ENCODE results near the gene CLEC16A.

CLEC16A gene

DNA sequence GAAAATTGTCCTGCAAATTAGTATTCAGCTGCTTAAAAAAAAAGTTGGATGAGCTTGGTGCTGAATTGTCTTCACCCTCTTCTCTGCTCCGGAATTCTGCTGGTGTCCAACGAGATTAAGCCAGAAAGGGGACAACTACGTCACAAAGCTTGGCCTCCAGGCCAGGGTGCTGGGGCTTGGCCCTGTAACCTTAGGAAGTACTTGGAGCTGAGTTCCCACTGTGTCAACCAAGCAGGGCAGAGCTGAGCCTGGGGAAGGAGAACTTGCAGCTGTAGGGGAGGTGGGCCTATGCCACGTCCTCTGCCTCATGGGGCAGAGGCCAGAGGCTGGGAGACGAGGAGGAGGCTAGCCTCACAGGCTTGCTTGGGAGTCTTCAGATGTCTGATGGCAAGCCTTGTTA, 71.2 kb downstream of the CLEC16A start:
- DNase-seq (ENCODE audit: low read depth in 2 of 2): no peak

- DNase-seq (ENCODE audit: low read depth in 2 of 2): no peak
These were observed 72.2 kb downstream of the CLEC16A start for GRCh38 chr16:11016524-11016988.

DNA sequence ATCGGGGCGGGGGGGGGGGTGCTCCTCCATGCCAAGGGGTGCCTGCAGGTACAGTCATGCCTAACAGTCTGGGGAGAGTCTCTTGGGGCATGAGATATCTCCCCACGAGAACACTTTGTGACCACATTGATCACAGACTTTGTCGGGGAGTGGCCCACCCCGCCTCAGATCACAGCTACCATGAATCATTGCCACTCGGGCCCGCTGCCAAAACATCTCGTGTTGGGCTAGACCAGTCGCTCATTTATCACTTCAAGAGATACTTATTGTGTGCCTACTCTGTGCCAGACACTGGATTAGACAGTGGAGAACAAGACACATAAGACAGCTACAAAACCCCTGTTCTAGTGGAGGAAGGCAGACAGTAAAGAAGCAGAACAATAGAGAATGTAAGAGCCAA, 72.6 kb downstream of the CLEC16A start:
- DNase-seq (ENCODE audit: low read depth in 2 of 2): no peak

DNA sequence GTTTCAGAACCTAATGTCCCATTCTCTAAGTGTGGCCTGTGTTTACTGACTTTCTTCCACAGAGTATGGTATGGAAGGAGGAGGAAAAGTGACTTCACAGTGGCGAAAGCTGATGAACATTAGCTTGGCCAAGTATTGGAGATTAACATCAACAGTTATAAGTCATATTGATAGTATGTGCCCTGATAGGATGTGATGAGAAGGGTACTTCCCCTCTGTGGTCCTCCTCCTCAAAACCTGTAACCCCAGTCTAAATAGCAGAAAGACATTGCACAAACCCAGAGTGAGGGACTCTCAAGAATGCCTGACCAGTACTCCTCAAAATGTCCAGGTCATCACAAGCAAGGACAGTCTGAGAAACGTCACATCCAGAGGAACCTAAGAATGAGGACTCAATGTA, 73.1 kb downstream of the CLEC16A start:
- no peak for DNase-seq (ENCODE audit: low read depth in 2 of 2)

GRCh38 chr16:11020388-11020787, 76.0 kb downstream of the CLEC16A start:
- DNase-seq (ENCODE audit: low read depth in 2 of 2): no peak

DNA sequence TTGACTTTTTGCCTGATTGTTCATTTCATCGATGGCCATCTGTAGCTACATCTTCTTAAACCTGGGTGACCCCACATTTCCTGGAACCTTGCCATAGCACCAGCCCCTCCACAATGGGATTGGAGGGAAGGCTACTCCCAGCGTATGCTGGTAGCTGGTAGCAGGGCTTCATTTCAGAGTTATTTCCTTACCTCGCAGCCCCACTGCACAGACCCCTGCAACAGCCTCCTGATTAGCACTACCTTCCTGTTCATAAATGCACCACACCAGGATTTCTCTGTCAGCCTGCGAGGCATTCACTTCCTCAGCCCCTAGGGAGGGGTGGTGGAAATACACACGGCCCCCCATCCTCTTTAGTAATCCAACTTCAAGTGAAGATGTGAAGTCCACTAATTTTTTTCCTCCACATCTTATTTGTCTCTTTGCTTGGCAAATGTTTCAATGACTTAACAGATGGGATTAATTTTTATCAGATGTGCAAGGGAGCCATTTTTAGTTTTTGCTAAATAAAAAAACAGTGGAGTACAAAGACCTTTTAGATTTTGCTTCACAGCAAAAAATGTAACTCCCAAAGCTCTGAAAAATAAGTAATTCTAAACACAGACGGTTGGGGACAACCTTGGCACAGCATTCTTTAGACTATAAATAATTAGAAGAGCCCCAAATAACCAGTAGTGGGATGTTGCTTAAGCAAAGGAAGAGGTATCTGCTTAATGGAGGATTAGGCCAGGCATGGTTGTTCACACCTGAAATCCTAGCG, 76.6 kb downstream of the CLEC16A start:
- no peak for DNase-seq (ENCODE audit: low read depth in 2 of 2)

DNA sequence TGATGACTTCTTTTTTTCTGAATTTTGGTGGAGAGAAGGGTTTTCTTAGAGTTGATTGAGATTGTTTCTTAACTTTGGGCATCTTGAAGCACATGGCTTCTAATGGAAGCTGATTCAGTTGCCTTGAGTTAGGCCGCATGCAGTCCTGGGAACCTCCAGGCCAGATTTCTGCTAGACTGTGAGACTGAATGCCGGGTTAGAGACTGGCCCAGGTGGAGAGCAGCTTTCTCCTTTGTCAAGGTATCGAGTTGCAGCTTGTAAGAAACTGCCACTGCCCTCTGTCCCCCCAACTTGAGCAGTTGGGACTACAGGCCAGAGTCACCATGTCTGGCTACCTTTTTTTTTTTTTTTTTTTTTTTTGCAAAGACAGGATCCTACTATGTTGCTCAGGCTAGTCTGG, 77.6 kb downstream of the CLEC16A start:
- DNase-seq (ENCODE audit: low read depth in 2 of 2): no peak

DNA sequence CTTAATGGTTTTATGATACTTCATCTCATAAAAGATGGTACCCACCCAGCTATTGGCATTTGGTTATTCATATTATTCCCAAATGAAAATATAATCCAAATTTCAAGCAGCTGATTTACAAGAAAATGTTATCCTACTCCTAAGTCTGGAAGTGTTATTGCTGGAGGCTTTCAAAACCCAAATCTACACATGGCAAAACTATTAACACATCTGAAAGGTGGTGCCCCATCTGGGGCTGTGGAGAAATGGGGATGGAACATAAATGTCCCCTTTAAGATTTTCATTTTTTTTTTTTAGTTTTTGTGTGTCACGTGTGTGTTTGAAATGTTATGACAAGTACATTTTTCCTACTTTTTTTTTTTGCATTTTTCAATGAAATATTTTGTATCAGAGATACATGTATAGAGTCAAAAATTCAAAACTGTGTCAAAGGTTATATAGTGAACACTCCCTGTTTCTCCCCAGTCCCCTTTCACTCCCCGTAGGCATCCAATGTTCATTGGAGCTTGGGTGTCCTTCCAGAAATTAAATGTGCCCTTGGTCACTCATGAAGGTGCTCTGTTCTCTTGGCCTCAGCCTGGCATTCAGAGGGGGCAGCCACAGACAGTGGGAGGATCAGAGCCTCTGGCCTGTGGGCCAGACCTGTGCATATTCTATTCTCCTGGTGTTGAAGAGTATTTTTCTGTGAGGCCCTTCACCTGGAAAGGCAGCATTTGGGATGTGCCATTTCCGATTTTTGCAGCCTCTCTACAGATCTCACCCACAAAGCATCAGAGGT, 79.1 kb downstream of the CLEC16A start:
- no peak for DNase-seq (ENCODE audit: low read depth in 2 of 2)

GRCh38 chr16:11024333-11025053, 80.1 kb downstream of the CLEC16A start:
- no peak for DNase-seq (ENCODE audit: low read depth in 2 of 2)

- no peak for DNase-seq (ENCODE audit: low read depth in 2 of 2)
These were observed 80.8 kb downstream of the CLEC16A start for GRCh38 chr16:11025120-11025531.

DNA sequence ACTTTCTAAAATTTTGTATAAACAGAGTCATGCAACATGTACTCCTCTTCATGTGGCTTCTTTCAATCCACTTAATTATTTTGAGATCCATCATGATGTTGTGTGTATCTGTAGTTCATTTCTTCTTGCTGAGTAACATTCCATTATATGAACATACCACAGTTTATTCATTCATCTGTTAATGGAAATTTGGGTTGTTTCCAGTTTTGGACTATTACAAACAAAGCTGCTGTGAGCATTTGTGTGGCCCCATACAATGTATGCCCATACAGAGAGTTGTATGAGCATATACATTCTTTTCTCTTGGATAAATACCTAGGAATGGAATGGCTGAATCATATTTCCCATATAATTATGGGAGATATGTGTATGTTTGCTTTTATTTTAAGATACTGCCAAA, 85.6 kb downstream of the CLEC16A start:
- DNase-seq (ENCODE audit: low read depth in 2 of 2): no peak

DNA sequence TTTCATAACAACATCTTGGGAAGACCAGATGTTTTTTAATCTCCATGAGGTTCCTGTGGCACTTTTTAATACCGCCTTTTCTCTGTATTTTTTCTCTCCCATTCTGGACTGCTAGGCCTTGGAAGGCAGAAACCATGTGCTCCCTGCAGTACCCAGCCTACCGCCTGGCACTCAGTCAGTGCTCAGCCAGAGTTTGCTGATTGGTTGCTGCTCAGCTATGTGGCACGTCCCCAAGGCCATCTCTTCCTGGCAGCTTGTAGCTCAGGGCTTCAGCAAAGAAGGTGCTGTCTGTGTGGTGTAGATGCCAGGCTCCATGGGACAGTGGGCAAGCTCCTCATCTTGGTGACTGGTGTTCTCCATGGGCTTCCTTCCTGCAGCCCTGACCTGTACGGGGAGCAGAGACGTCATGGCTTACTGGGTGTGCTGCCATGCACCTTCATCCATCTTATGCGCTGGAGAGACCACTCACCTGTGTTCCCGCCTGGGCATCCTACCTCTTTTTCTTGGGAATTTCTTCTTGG, 86.7 kb downstream of the CLEC16A start:
- DNase-seq (ENCODE audit: low read depth in 2 of 2): no peak

GRCh38 chr16:11032000-11032921, 87.9 kb downstream of the CLEC16A start:
- DNase-seq (ENCODE audit: low read depth in 2 of 2): no peak

DNA sequence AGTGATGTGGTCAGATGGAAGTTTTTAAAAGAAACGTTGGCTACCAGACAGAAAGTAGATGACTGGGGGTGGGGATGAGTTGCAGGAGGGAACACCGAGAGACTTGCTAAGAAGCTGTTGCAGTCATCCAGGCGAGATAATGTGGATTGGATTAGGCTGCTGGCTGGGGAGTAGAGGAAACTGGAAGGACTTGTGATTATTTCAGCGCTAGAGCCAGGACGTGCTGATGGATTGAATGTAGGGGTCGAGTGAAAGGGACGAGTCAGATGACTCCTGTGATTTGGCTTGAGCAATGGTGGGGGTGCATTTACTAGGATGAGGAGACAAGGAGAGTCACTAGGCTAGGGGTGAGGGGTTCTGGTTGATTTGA, 88.5 kb downstream of the CLEC16A start:
- DNase-seq (ENCODE audit: low read depth in 2 of 2): no peak

DNA sequence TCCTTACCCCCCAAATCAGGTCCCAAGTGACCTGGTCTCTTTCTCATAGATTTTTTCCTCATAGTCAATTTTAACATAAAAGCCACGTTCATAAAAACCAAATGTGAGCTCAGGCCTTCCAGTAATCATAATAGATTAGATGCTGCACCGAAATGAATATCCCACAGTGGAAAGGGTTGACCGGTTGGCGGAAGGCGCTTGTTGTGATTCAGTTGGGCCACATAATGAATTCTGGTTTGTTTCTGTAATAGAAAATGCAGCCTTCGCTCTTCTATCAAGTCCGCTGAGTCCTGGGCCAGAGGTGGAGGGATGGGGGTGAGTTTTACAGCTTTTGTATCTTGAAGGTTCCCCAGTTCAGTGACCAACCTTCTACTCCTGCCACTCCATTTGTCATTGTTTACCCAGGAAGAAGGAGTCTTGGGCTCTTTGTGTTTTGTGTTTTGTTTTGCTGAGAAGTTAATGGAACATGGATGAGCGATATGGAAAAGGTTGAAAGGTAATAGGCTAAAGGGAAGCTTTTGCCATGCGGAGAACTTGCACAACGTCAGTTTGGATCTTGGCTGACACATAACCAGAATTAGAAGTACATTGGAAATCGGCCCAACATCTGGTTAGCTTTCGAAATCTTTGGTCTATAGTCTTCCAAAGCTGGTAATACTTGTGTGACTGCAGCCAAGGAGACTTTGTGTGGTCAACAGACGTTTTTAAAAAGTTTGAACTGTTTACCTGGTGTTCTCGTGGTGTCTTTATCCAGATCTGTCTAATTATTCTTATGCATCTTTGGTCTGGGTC, 89.5 kb downstream of the CLEC16A start:
- no peak for DNase-seq (ENCODE audit: low read depth in 2 of 2)

GRCh38 chr16:11034481-11034931, 90.1 kb downstream of the CLEC16A start:
- DNase-seq (ENCODE audit: low read depth in 2 of 2): no peak

- DNase-seq (ENCODE audit: low read depth in 2 of 2): no peak
These were observed 90.7 kb downstream of the CLEC16A start for GRCh38 chr16:11035096-11035495.

- no peak for DNase-seq (ENCODE audit: low read depth in 2 of 2)
These were observed 91.7 kb downstream of the CLEC16A start for GRCh38 chr16:11036040-11036439.

DNA sequence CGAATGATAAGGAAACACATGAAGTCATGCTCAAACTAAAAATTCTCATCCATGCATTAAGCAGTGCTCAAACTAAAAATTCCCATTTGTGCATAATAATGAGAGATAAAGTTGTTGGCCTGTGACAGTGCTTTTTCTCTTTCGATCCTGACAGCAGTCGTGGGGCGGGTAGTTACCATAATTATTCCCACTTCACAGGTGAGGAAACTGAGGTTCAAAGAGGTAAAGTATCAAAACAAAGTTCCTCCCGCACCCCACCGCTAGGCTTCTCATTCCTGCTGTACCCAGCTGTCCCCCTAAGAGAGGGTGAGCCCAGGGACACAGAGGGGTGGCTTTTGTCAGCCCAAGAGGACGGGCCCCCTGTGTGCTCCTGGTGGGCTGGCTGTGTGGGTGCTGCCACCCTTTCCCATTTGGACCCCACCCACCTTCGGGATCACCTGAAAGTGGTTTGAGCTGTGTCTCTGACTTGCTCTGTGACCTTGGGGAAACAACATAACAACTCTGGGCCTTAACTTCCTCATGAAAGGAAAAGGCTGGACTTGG, 92.6 kb downstream of the CLEC16A start:
- DNase-seq (ENCODE audit: low read depth in 2 of 2): no peak

- DNase-seq (ENCODE audit: low read depth in 2 of 2): no peak
These were observed 93.9 kb downstream of the CLEC16A start for GRCh38 chr16:11038305-11038704.

Measured in stimulated activated CD4-positive, alpha-beta T cell treated with anti-CD3 and anti-CD28 coated beads, Interleukin-12 subunit alpha, Interleukin-12 subunit beta, amount 100 ng/mL, for 24 hours (primary cell).